Measurements from ENCODE around the gene MYCT1.

DNA sequence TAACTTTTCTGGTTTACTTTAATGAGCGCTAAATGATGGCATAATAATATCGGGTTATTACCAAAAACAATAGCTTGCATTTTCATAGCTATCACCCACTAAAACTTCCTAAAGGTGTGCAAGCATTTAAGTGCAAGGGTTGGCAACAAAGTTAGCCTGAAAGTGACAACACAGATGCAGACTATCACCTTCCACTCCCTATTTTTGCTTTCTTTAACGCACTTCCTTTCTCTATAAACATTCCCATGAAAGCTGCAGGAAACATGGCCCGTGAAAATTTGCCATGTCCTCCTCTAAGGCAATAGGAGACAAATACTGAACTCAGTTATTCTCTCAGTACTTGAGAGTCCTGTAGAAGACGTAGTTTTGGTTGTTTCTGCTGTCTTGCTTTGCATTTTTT, 2.7 kb downstream of the MYCT1 start:
- TF ChIP-seq, protein P1, sequence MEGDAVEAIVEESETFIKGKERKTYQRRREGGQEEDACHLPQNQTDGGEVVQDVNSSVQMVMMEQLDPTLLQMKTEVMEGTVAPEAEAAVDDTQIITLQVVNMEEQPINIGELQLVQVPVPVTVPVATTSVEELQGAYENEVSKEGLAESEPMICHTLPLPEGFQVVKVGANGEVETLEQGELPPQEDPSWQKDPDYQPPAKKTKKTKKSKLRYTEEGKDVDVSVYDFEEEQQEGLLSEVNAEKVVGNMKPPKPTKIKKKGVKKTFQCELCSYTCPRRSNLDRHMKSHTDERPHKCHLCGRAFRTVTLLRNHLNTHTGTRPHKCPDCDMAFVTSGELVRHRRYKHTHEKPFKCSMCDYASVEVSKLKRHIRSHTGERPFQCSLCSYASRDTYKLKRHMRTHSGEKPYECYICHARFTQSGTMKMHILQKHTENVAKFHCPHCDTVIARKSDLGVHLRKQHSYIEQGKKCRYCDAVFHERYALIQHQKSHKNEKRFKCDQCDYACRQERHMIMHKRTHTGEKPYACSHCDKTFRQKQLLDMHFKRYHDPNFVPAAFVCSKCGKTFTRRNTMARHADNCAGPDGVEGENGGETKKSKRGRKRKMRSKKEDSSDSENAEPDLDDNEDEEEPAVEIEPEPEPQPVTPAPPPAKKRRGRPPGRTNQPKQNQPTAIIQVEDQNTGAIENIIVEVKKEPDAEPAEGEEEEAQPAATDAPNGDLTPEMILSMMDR (conservative IDR thresholded peaks at IDR 0.05; ENCODE audit: low read depth in 2 of 2) = no peak
- TF ChIP-seq, protein P2, sequence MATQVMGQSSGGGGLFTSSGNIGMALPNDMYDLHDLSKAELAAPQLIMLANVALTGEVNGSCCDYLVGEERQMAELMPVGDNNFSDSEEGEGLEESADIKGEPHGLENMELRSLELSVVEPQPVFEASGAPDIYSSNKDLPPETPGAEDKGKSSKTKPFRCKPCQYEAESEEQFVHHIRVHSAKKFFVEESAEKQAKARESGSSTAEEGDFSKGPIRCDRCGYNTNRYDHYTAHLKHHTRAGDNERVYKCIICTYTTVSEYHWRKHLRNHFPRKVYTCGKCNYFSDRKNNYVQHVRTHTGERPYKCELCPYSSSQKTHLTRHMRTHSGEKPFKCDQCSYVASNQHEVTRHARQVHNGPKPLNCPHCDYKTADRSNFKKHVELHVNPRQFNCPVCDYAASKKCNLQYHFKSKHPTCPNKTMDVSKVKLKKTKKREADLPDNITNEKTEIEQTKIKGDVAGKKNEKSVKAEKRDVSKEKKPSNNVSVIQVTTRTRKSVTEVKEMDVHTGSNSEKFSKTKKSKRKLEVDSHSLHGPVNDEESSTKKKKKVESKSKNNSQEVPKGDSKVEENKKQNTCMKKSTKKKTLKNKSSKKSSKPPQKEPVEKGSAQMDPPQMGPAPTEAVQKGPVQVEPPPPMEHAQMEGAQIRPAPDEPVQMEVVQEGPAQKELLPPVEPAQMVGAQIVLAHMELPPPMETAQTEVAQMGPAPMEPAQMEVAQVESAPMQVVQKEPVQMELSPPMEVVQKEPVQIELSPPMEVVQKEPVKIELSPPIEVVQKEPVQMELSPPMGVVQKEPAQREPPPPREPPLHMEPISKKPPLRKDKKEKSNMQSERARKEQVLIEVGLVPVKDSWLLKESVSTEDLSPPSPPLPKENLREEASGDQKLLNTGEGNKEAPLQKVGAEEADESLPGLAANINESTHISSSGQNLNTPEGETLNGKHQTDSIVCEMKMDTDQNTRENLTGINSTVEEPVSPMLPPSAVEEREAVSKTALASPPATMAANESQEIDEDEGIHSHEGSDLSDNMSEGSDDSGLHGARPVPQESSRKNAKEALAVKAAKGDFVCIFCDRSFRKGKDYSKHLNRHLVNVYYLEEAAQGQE (IDR thresholded peaks at IDR 0.05; ENCODE audit: unreplicated experiment) = no peak
